Ramos (cell line): Measurements from ENCODE around the gene ICE2.

Experiments
- in situ Hi-C: fragments of 300-500 bp; cut with MboI; formaldehyde crosslinking; loops from one replicate; pipeline ENCODE4 v1.14.3; 2022; ENCODE audit warnings: low sequenced_read_pairs; ENCODE audit not compliant: unreplicated experiment

ICE2 gene

DNA sequence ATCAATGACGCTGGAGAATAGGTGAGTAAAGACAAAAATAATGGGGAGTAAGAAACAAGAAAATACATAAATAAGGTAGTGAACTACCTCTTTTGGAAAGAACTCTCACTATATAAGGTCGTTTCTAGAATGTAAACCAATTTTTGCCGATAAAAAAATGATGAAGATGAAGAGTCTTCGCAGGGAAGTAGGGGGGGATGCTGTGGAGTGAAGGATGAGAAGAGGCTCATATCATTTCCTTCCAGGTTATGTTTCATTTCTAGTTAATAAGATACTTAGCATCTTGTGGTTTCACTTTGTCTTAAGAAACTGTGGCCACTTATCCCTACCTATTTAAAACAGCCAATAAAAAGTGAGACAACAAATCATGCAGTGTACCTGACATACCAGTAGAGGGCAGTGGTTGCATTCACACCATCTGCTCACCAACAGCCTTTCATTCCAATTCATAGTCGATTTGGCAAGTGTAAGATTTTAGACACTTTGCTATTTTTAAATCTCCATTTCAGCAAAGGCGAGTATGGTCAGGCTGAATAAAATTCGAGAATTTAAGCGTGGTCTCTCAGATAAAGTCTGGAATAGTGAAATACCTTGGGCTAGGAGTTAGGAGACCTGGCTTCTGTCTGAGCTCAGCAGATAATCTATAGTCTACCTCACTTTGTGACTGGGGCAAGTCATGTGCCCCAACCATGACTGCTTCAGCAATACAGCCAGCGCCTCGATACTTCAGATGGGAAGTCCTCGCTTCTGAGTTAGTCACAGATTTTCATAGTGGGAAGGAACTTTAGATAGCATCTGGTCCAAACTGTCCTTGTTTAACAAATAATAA is 28.9 kb upstream of the ICE2 start:
- in situ Hi-C loops = loop anchor here (25.0 kb wide), 1 partner anchor 796 kb away; no protein-coding TSS in a partner anchor

DNA sequence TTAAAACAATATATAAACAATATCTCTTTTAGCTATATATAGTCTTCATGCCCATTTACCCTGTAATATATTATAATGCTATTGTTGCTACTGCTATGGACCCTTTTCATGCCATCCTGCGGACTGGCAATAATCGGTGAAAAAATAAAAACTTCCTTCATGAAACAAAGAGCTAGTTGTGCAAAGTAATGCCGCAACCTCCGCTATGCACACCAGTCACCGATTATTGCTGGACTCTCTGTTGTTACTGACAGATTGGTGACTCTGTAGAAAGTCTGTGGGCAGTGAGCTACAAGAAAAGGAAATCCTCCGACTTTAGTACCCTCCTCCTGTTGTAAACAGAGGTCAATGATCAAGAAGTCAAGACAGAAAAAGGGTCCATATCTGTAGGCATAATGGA is 17.9 kb upstream of the ICE2 start:
- in situ Hi-C loops = no loop called here

DNA sequence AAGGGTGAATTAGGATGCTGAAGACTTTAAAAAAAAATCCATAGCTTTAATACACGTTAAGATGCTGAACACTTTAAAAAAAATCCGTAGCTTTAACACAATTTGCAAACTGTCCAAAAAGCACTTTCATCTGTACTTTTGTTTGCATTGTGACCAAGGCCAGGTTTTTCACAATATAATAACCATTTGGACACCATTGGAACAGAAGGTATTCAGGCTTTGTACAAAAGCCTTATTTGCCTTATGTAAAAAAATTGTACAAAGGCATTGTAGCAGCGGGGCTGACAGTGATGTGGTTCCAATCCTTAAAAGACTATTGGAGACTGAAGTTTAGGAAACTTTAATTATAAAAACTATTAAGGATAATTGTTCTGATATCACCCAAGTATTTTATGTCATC is 15.2 kb upstream of the ICE2 start:
- in situ Hi-C loops = no loop called here

DNA sequence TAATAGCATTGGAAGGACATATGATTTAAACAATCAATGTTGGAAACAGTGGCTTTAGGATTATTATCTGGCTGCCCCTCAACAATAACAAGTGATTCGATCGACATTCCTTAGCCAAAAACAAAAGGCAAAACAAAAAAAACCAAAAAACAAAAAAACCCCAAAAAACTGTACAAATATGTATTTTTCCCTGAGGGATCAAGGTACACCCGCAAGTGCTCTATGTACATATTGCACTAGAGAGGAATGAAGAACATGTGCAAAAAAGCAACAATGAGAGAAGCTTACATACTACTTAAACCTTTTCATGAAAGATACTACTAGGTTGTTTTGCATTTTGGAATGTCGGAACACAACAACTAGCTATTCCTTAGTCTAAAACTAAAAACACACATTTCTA is 14.2 kb upstream of the ICE2 start:
- in situ Hi-C loops = no loop called here

DNA sequence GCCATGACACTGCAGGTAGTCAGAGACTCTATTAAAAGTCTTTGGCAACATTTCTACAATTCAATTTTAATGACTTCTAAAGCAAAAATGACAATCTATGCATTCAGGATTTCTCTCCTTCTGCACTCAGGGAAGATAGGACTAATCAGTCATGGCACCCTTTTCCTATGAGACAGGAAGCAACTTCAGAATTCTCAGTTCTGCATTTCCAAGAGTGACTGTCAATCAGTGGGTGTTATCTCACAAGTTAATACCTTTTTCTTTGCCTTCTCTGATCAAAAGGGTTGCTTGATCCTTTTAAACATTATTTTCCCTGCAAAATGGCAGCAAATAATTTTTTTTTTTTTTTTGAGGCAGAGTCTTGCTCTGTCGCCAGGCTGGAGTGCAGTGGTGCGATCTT is 7.8 kb upstream of the ICE2 start:
- in situ Hi-C loops = no loop called here

DNA sequence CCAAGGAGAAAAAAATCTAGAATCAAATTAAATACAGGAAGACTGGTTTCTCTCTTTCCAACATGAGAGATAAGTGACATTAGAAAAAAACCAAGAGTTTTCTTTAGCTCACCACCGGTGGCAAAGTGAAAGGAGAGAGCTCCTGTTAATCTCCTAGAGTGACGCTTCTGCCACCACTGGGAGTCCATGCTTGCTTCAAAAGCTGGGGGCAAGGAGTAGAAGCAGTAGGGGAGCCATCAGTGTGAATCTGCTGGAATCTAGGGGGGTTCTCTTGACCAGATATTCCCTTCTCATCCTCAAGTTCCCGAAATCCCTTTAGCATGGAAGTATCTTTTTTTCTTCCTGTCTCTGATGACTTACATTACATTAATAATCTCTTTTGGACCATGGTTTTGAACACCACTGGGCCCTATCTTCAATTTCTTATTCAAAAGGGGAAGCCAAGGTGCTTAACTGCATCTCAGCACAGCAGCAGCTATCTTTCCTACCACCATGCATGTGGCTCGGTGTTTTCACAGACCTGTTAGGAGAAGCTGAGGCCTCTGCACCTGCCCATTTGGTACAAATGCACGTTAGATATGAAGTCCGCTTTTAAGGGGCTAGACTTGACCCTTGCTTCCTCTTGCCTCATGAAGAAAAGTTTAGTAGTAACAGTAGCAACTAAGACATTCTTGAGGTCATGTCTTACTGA is 6.6 kb upstream of the ICE2 start:
- in situ Hi-C loops = no loop called here

DNA sequence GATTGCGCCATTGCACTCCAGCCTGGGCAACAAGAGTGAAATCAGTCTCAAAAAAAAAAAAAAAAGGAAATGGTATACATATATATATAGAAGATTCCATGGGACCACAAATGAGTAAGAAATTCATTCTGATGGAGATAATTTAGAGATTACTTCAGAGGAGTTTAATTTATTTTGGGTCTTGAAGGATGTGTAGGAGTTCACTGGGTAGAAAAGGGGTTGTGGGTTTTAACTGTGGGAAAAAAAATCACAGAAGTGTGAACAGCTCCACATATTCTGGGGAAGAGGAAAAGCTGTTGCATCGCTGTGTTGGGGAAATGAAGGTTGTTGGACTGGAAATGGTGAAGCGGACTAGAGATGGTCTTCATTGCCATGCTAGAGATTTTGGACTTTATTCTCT is 4.1 kb upstream of the ICE2 start:
- in situ Hi-C loops = no loop called here

DNA sequence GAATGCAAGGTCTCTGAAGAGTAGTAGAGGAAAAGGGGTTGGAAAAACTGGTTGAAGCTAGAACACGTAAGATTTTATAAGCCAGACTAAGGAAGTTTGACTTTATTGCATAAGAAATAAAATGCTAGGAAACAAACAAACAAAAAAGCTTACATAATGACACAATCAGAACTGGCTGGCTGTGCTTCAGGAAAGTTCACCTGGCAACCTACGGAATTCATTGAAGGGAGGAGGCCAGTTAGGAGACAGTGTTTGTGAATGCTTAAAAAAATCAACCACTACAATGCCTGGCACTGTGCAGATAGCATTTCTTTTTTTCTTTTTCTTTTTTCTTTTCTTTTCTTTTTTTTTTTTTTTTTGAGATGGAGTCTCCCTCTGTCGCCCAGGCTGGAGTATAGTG is 1.9 kb upstream of the ICE2 start:
- in situ Hi-C loops = no loop called here

DNA sequence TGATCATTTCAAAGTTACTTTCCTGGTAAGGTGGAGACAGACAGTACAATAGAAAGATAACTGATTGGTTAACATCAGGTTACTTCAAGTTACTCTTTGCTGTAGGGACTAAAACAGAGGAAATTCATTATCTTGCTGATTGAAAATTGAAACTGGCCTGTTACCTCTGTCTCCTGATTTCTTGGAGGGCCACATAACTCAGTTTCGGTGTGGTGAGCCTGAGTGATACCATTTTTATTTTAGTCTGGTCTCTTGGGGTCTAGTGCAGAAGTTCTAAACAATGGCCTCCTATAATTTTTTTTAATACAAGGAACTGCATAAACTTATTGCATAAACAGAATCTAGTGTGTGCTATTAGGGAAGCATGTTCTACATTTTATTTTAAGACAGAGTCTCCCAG is 1.2 kb upstream of the ICE2 start:
- in situ Hi-C loops = no loop called here

DNA sequence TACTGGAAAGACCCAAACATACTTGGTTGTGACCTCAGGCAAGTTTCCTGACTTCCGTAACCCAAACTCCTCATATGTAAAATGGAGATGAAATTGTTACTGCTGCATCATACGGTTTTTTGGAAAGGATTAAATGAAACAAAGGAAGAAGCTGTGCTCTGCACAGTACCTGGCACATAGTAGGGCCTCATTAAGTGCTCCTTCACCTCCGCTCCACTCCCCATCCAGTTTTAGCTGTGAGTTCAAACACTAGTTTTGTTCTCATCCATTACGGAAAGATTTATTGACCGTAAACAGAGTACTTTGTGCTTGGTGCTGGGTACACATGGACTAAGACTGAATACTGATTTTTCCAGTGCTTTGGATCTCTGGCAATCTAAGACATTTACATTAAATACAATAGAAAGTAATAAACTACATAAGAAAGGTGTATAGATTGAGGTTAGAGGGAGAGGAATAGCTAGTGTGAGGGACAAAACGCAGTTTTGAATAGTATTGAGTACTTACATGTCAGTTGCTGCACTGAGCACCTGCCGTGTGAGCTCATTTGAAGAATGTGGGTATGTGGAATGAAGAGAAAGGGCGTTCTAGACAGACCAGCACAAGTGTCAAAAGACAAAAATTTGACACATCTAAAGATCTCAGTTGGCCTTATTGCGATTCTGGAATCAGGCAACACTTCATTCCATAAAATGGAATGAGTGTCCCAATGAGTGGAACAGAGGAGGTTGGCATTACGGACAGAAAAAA is 594 bp upstream of the ICE2 start:
- in situ Hi-C loops = no loop called here

DNA sequence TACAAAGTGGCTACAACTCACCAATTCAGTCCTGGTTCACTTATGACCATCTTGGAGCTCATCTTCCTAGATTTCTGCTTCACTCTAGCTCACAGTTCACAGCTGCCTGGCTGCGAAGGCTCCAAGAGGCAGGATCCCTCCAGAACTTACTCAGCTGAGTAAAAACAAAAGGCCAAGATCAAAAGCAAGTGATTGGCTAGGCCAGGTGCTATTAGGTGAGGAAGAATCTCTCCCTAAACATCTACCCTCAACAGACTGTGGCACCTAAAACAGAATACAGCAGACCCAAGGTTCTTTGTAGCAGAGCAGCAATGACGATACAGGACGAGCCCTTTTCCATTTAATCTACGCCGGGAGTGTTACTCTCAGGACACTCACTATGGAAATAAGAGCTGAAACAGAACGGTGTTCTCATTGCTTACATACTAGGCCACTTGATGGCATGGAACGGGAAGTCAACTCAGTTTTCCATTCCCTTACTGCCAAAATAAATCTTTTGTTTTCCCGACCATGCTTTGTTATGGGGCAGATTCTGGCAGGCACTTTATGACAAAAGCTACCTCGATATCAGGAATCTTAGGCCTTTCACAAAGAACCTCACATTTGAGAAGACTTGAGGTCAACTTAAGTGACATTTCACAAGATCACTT is 901 bp downstream of the ICE2 start:
- in situ Hi-C loops = no loop called here

DNA sequence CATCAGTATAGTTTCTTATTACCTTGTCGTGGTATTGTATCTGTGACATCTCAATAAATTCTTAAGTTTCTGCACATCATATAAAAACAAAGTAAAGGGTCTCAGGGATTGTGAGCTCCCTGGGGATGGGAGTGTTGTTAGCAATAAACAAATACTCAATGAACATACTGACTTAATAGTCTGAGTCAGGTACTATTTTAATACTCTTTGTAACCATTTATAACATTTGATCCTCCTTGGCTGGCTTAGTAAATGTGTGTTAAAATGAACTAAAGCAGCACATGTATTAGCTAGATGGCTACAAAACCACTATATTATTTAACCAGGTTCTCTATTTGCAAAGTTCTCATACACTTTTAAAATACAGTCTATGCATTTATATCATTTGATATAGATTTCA is 1.8 kb downstream of the ICE2 start:
- in situ Hi-C loops = no loop called here

DNA sequence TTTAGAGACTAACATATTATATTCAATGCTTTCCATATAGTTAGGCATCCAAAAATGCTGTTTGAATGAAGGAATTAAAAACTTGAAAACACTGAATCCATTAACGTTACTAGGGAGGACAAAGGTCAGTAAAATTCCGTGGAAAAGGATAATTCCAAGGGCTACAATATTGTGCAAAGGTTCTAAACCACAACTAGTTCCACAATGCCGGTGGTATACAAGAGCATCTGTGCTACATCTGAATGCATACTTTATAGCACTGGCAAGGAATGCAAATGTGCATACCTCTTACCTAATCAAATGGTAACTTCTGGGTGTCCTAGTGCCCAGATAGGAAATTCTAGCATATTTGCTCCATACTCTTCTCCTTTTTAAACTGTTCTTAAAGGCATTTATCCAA is 2.2 kb downstream of the ICE2 start:
- in situ Hi-C loops = no loop called here

DNA sequence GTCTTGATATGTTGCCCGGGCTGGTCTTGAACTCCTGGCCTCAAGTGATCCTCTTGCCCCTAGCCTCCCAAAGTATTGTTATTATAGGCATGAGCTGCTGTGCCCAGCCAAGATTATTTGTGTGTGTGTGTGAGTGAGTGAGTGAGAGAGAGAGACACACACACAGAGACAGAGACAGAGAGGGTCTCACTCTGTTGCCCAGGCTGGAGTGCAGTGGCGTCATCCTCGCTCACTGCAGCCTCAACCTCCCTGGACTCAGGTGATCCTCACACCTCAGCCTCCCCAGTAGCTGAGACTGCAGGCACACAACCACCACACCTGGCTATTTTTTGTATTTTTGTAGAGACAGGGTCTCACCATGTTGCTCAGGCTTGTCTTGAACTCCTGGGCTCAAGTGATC is 5.8 kb downstream of the ICE2 start:
- in situ Hi-C loops = no loop called here

DNA sequence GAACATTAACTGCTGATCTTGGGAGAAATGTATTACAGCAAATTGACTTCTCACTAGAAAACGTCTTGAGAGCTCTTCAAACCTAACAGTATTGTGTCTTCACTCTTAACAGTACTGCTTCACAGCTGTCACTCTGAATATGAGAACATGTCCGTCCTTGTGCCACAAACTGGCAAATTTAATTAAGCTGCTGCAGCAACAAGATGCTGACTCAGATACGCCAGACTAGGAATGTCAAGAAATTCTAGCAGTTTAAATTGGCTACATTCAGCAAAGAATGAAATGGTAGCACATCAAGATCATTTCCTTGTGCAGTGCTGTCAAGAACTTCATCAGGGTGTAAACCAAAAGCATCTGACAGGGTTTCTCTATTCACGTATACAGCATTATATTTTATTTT is 7.6 kb downstream of the ICE2 start:
- in situ Hi-C loops = no loop called here

DNA sequence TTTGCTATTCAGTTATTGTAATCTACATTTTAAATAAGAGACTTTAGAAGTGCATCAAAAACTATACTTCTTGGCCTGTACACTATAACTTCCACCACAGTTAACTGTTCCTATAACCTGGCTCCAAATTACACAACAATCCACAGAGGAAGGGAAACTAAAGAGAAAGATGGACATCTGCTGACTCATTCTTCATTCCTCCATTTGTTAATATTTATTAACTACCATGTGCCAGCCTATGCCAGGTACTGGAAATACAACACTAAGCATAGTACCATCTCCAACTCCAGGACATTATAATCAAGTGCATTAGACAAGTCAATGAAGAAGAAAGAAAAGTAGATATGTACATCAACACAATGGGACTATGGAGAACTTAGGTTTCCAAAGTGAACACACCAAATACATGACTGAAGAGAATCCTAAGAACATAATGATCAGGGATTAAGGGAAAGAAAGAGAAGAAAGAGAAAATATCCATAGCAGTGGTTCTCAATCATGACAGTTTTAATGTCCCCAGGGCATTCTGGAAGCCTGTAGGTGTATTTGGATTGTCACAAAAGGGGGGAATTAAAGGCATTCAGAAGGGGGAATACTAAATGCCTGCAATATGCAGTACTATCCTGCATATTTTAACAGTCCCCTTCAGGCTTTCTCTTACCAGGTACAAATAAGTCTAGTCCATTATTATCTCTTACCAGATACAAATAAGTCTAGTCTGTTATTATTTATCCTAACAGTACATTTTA is 8.9 kb downstream of the ICE2 start:
- in situ Hi-C loops = no loop called here

DNA sequence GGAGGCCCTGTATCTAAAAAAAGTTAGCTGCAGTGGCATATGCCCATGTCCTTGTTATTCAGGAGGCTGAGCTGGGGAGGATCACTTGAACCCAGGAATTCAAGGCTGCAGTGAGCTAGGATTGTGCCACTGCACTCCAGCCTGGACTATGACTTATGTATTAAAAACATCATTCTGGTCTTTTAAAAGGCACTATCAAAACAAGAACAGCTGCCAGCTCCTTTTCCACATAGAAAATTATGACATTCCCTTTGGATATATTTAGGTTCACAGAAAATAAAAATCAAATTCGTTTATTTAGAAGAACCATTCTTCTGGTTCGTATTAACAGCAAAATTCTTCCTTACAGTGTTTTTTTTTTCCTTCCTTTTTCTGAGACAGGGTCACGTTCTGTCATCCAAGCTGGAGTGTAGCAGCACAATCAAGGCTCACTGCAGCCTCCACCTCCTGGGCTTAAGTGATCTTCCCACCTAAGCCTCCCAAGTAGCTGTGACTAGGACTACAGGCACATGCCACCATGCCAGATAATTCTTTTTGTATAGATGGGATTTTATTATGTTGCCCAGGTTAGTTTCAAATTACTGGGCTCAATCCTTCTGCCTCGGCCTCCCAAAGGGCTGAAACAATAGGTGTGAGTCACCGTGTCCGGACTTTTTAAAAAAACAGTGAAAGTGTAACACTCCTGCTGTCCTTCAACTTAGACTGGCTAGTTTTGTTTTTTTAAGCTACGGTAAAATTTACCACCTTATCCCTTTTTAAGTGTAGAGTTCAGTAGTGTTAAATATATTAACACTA is 13.9 kb downstream of the ICE2 start:
- in situ Hi-C loops = no loop called here

DNA sequence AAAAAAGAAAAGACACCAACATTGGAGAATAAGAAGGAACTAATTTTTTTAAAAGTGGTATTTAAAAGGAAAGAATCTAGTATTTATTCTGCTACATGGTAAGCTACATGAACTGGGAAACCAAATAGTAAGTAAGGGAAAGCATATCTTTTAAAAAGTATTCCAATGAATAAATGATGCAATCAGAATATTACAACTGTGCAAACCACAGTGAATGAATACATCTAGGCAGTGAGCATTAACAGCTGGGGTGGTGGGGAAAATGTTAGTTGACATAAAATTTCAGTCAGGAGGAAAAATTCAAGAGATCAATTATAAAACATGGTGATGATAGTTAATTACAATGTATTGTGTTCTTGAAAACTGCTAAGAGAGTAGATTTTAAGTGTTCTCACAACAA is 16.9 kb downstream of the ICE2 start:
- in situ Hi-C loops = no loop called here

DNA sequence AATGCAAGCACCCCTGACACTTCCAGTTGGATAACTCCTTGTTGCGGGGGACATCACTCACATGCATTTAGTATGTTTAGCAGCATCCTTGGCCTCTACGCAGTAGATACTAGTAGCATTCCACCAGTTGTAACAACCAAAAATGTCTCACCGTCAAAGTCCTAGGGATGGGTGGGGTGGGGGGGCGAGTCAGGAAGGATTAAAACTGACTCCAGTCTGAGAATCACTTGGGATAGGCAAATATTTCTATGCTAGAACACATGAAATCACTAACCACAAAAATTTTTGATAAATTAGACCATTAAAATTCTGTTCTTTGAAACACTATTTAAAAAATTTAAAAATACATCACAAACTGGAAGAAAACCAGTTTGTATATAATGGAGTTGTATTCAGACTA is 18.0 kb downstream of the ICE2 start:
- in situ Hi-C loops = no loop called here
